Loucy (cell line): ENCODE data around the gene DPM2.
A peak's percentile ranks its signal among the peaks of the same experiment; 100 is the strongest.

Experiments used
- H2AFZ ChIP-seq: fragments of 200-600 bp; sonication (generic); 2 replicates; pipeline ENCODE4 v1.6.0; 2016; ENCODE audit warnings: antibody characterized with exemption, mild to moderate bottlenecking, low read length, moderate library complexity
- H3F3A ChIP-seq: fragments of 200-600 bp; 2 replicates; pipeline ENCODE4 v1.6.0; 2016; ENCODE audit warnings: antibody characterized with exemption, low read depth, mild to moderate bottlenecking
- H3K27me3 ChIP-seq: fragments of 200-600 bp; sonication (generic); 2 replicates; pipeline ENCODE4 v1.6.1; 2014; ENCODE audit warnings: low read length, mild to moderate bottlenecking; ENCODE audit not compliant: insufficient read depth, poor library complexity, severe bottlenecking
- H3K36me3 ChIP-seq: fragments of 200-600 bp; sonication (generic); 2 replicates; pipeline ENCODE4 v1.6.1; 2016; ENCODE audit warnings: low read length; ENCODE audit not compliant: insufficient read depth
- H3K4me1 ChIP-seq: fragments of 200-600 bp; sonication (generic); 2 replicates; pipeline ENCODE4 v1.5.1; 2014; ENCODE audit warnings: low read length, mild to moderate bottlenecking; ENCODE audit not compliant: insufficient read depth, poor library complexity, severe bottlenecking
- H3K4me2 ChIP-seq: fragments of 200-600 bp; sonication (generic); 2 replicates; pipeline ENCODE4 v1.6.0; 2014; ENCODE audit warnings: antibody characterized with exemption, low read length, low read depth, mild to moderate bottlenecking; ENCODE audit not compliant: poor library complexity, severe bottlenecking
- H3K4me3 ChIP-seq: fragments of 200-600 bp; sonication (generic); 2 replicates; pipeline ENCODE4 v1.5.1; 2014; ENCODE audit warnings: low read length, mild to moderate bottlenecking, mixed read lengths; ENCODE audit not compliant: poor library complexity, severe bottlenecking
- H3K79me2 ChIP-seq: fragments of 200-600 bp; sonication (generic); 2 replicates; pipeline ENCODE4 v1.6.1; 2014; ENCODE audit warnings: low read length; ENCODE audit not compliant: insufficient read depth
- H3K9ac ChIP-seq: fragments of 200-600 bp; sonication (generic); 2 replicates; pipeline ENCODE4 v1.6.0; 2014; ENCODE audit warnings: mild to moderate bottlenecking, low read depth, low read length, moderate library complexity; ENCODE audit not compliant: poor library complexity, severe bottlenecking
- H3K9me2 ChIP-seq: fragments of 200-600 bp; sonication (generic); replicated peaks from 2 replicates; pipeline ENCODE4 v1.6.1; 2016; ENCODE audit warnings: low read depth, low read length, mixed read lengths
- H3K9me3 ChIP-seq: fragments of 200-600 bp; sonication (generic); 2 replicates; pipeline ENCODE4 v1.6.1; 2014; ENCODE audit warnings: mild to moderate bottlenecking, antibody characterized with exemption, low read length, low read depth; ENCODE audit not compliant: insufficient read depth
- H4K20me1 ChIP-seq: fragments of 200-600 bp; sonication (generic); 2 replicates; pipeline ENCODE4 v1.6.0; 2014; ENCODE audit warnings: antibody characterized with exemption, low read length, mild to moderate bottlenecking; ENCODE audit not compliant: insufficient read depth, poor library complexity, severe bottlenecking
- EZH2phosphoT487 ChIP-seq: fragments of 200-600 bp; IDR thresholded peaks from 2 replicates; pipeline ENCODE4 v1.6.1; 2018; ENCODE audit warnings: antibody characterized with exemption, mild to moderate bottlenecking, moderate library complexity, borderline replicate concordance
- TF ChIP-seq, protein P1 (sequence below): fragments of 200-600 bp; sonication (generic); conservative IDR thresholded peaks from 2 replicates; pipeline ENCODE4 v1.5.1; 2014; ENCODE audit warnings: mild to moderate bottlenecking, antibody characterized with exemption, low read length

Gene DPM2

DNA sequence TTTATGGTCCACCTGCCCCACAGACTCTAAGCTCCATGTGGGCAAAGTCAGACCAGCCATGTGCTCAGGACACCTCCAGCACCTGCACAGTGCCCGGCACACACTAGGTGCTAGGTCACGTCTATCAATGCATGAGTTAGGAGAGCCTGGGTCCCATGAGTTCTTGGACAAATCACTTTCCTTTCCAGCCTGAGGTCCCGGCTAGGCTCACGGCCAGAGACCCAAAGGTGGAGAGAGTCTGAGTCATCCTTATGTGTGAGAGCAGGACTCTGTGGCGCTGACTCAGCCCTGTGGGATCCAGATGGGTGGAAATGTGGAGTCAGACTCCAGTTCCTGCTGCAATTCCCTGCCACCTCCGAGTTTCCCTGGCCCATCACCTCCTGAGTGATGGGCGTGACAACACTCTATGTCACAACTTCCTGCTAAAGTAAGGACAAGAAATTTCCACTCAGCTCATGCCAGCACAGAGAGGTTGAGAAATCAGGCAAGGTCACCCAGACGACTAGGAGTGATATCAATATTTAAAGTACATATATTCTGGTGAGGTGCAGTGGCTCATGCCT is 18.3 kb downstream of the DPM2 start:
- no peaks in the 10 kb centered on the region for H3F3A ChIP-seq
- H3K27me3 ChIP-seq = no peaks in the 10 kb centered on the region
- H3K4me3 ChIP-seq = no peak overlapping the region
- TF ChIP-seq, protein P1, sequence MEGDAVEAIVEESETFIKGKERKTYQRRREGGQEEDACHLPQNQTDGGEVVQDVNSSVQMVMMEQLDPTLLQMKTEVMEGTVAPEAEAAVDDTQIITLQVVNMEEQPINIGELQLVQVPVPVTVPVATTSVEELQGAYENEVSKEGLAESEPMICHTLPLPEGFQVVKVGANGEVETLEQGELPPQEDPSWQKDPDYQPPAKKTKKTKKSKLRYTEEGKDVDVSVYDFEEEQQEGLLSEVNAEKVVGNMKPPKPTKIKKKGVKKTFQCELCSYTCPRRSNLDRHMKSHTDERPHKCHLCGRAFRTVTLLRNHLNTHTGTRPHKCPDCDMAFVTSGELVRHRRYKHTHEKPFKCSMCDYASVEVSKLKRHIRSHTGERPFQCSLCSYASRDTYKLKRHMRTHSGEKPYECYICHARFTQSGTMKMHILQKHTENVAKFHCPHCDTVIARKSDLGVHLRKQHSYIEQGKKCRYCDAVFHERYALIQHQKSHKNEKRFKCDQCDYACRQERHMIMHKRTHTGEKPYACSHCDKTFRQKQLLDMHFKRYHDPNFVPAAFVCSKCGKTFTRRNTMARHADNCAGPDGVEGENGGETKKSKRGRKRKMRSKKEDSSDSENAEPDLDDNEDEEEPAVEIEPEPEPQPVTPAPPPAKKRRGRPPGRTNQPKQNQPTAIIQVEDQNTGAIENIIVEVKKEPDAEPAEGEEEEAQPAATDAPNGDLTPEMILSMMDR = no peak
- no peak for TF ChIP-seq EZH2phosphoT487
- no peaks in the 10 kb centered on the region for H3K9me3 ChIP-seq
- no peak overlapping the region for H2AFZ ChIP-seq
- H3K9me2 ChIP-seq = no peaks in the 10 kb centered on the region
- H3K4me1 ChIP-seq = peaks cover 31% of the 10 kb centered on the region
- H4K20me1 ChIP-seq = no peaks in the 10 kb centered on the region
- no peaks in the 10 kb centered on the region for H3K36me3 ChIP-seq
- H3K9ac ChIP-seq = no peak overlapping the region
- H3K79me2 ChIP-seq = no peaks in the 10 kb centered on the region
- no peak overlapping the region for H3K4me2 ChIP-seq

DNA sequence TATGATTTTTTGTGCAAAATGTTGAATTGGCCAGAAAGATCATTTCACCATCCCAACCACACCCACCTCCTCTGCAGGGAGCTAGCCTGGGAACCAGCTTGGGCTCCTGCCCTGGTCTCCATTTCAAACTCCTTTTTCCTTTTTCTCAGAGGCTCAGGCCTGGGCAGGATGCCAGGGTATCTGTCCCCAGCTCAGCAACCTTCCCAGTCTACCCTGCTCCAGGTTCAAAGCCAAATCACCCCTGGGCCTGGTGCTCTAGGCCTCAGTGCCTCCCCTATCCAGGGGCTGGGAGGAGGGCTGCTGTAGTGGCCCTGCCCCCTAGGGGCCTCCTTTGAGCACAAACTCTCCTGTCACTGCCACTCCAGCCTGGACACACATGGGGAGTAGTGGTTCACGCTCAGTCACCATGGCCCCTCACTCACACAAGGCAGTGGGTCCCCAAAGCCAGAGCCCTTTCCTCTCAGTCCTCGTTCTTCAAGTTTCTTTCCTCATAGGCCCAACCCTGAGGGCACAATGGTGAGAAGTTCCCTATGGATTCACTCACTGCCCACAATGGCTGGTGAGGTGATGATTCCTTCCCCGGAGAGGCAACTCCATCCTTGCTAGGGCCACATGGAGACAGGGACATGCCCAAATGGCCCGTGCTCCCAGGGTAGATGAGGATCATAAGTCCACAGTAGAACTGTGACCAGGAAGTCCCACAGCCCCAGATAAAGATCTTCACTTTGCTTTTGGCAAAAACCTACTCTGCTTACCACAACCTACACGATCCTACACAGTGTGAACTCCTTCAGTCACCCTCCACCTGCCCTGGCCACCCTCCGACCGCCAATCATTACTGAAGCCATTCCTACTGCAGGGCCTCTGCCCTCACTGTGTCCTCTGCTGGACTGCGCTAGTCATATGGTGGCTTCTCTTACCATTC is 19.2 kb downstream of the DPM2 start:
- Histone ChIP-seq H2AFZ (no peak overlapping the region), H3K4me3 (no peak overlapping the region), H4K20me1 (no peaks in the 10 kb centered on the region), H3F3A (no peaks in the 10 kb centered on the region), H3K36me3 (no peaks in the 10 kb centered on the region), H3K9me2 (no peaks in the 10 kb centered on the region), H3K9ac (peak overlapping the region; percentile 24), H3K9me3 (no peaks in the 10 kb centered on the region), H3K4me2 (peak overlapping the region; percentile 86), H3K79me2 (no peaks in the 10 kb centered on the region), H3K4me1 (peaks cover 31% of the 10 kb centered on the region), H3K27me3 (no peaks in the 10 kb centered on the region)
- TF ChIP-seq EZH2phosphoT487 = no peak
- TF ChIP-seq, protein P1 = peak; percentile 60

DNA sequence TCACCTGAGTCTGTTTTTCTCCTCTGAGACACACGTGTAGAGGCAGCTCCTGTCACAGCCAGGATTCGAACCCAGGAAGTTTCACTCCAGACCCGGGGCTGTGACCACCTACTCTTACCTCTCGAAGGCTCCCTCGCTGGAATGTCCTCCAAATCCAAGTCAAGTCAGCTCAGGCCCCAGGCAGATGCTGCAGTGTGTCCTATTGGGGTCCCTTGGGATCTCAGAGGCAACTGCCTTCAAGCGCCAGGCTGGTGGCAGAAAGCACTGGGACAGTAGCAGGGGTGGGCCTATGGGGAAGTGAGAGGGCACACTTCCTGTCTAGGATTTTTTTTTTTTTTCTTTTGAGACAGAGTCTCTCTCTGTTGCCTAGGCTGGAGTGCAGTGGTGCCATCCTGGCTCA is 20.1 kb downstream of the DPM2 start:
- H3K9me2 ChIP-seq = no peaks in the 10 kb centered on the region
- peaks cover 31% of the 10 kb centered on the region for H3K4me1 ChIP-seq
- no peaks in the 10 kb centered on the region for H3K9me3 ChIP-seq
- no peaks in the 10 kb centered on the region for H3K27me3 ChIP-seq
- H3K36me3 ChIP-seq = no peaks in the 10 kb centered on the region
- H4K20me1 ChIP-seq = no peaks in the 10 kb centered on the region
- H3K79me2 ChIP-seq = no peaks in the 10 kb centered on the region
- no peak overlapping the region for H2AFZ ChIP-seq
- H3K4me2 ChIP-seq = peak overlapping the region; percentile 86
- H3K9ac ChIP-seq = peak overlapping the region; percentile 24
- peak overlapping the region; percentile 71 for H3K4me3 ChIP-seq
- no peaks in the 10 kb centered on the region for H3F3A ChIP-seq
- TF ChIP-seq, protein P1 = no peak
- no peak for TF ChIP-seq EZH2phosphoT487
